ENCODE measurements around the gene RBM6. TPM values are rescaled to one million over a fixed set of nuclear protein-coding genes. Genes with fewer than 3 reads are reported as not detected.

RBM6 gene
- total RNA-seq, 2 experiments from 2014 or later: 99.3 to 106 TPM

- intact Hi-C loops (cut with DNase I, micrococcal nuclease): no loop called here
- Mint-ChIP-seq H3K4me3 (no peak overlapping the region), H3K27me3 (no peaks in the 10 kb centered on the region), H3K36me3 (ENCODE audit: low read depth) (peaks cover 81% of the 10 kb centered on the region), H3K4me1 (ENCODE audit: low read depth) (no peaks in the 10 kb centered on the region), H3K9me3 (no peaks in the 10 kb centered on the region), H3K27ac (no peak overlapping the region)
- POLR2A ChIA-PET: no interaction called here
- H3K4me3 ChIP-seq (ENCODE audit: low read length): no peak overlapping the region
- peaks cover 52% of the 10 kb centered on the region for H3K36me3 ChIP-seq (ENCODE audit: insufficient read depth, low read length)
- H3K27ac ChIP-seq (ENCODE audit: low read depth in 1 of 2, low read length in 2 of 2): no peak overlapping the region
- ATAC-seq (ENCODE audit: poor library complexity): no peak
- H3K4me1 ChIP-seq (ENCODE audit: insufficient read depth, low read length): no peaks in the 10 kb centered on the region
- H3K9me3 ChIP-seq (ENCODE audit: control insufficient read depth in 1 of 2, insufficient read depth in 1 of 2, low read length in 2 of 2): no peaks in the 10 kb centered on the region
- no peak for TF ChIP-seq CTCF (IDR thresholded peaks at IDR 0.05)
- H3K27me3 ChIP-seq (ENCODE audit: control insufficient read depth in 1 of 2, insufficient read depth in 2 of 2, low read length in 2 of 2): no peaks in the 10 kb centered on the region
- DNase-seq: no peak
- CTCF ChIA-PET: no interaction called here
These were observed 110.4 kb downstream of the RBM6 start for GRCh38 chr3:50050361-50050760.

GRCh38 chr3:50057756-50058155 is 117.8 kb downstream of the RBM6 start:
- no peak for ATAC-seq (ENCODE audit: poor library complexity)
- no peak for TF ChIP-seq CTCF (IDR thresholded peaks at IDR 0.05)
- no peak for DNase-seq
- intact Hi-C loops (cut with DNase I, micrococcal nuclease): no loop called here
- Mint-ChIP-seq H3K36me3 (ENCODE audit: low read depth) (peaks cover 87% of the 10 kb centered on the region), H3K27ac (no peak overlapping the region), H3K27me3 (no peaks in the 10 kb centered on the region), H3K4me3 (no peak overlapping the region), H3K4me1 (ENCODE audit: low read depth) (no peaks in the 10 kb centered on the region), H3K9me3 (no peaks in the 10 kb centered on the region)
- POLR2A ChIA-PET: no interaction called here
- Histone ChIP-seq H3K4me1 (ENCODE audit: insufficient read depth, low read length) (no peaks in the 10 kb centered on the region), H3K27me3 (ENCODE audit: control insufficient read depth in 1 of 2, insufficient read depth in 2 of 2, low read length in 2 of 2) (no peaks in the 10 kb centered on the region), H3K4me3 (ENCODE audit: low read length) (no peak overlapping the region), H3K27ac (ENCODE audit: low read depth in 1 of 2, low read length in 2 of 2) (no peak overlapping the region), H3K9me3 (ENCODE audit: control insufficient read depth in 1 of 2, insufficient read depth in 1 of 2, low read length in 2 of 2) (no peaks in the 10 kb centered on the region), H3K36me3 (ENCODE audit: insufficient read depth, low read length) (peaks cover 81% of the 10 kb centered on the region)
- CTCF ChIA-PET: interaction anchor here (0.8 kb wide), 1 partner anchor 16 kb away, joined by 4 read pairs; no protein-coding TSS in a partner anchor

GRCh38 chr3:50068134-50068533 is 128.2 kb downstream of the RBM6 start:
- ATAC-seq (ENCODE audit: poor library complexity): no peak
- no peak overlapping the region for H3K4me3 ChIP-seq (ENCODE audit: low read length)
- no peaks in the 10 kb centered on the region for H3K27me3 ChIP-seq (ENCODE audit: control insufficient read depth in 1 of 2, insufficient read depth in 2 of 2, low read length in 2 of 2)
- no peak overlapping the region for H3K27ac Mint-ChIP-seq
- H3K4me1 Mint-ChIP-seq (ENCODE audit: low read depth): no peaks in the 10 kb centered on the region
- DNase-seq: no peak
- no peaks in the 10 kb centered on the region for H3K9me3 Mint-ChIP-seq
- peaks cover 91% of the 10 kb centered on the region for H3K36me3 Mint-ChIP-seq (ENCODE audit: low read depth)
- peaks cover 93% of the 10 kb centered on the region for H3K36me3 ChIP-seq (ENCODE audit: insufficient read depth, low read length)
- no peak overlapping the region for H3K4me3 Mint-ChIP-seq
- H3K9me3 ChIP-seq (ENCODE audit: control insufficient read depth in 1 of 2, insufficient read depth in 1 of 2, low read length in 2 of 2): no peaks in the 10 kb centered on the region
- H3K27me3 Mint-ChIP-seq: no peaks in the 10 kb centered on the region
- POLR2A ChIA-PET: interaction anchor here (1.6 kb wide), 1 partner anchor 21 kb away, joined by 4 read pairs; the partner anchor contains the start of gene RBM5
- CTCF ChIA-PET: no interaction called here
- no peaks in the 10 kb centered on the region for H3K4me1 ChIP-seq (ENCODE audit: insufficient read depth, low read length)
- TF ChIP-seq CTCF (IDR thresholded peaks at IDR 0.05): no peak
- no peak overlapping the region for H3K27ac ChIP-seq (ENCODE audit: low read depth in 1 of 2, low read length in 2 of 2)
- intact Hi-C loops (cut with DNase I, micrococcal nuclease): no loop called here

All from CD4-positive, alpha-beta T cell (primary cell).